ENCODE measurements around the gene POLD1.

The POLD1 gene

DNA sequence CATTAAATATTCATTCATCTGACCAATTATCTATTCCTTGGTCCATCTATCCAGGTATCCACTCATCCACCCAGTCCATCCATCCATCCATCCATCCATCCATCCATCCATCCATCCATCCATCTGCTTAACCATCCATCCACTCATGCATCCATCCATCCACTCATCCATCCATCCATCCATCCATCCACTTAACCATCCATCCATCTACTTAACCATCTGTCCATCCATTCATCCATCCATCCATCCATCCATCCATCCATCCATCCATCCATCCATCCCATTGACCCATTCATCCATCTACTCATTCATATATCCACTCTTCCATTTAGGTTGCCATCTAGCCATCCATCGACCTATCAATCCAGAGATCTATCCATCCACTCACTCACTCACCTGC lies 59.9 kb downstream of the POLD1 start:
- DNase-seq: no peak

- DNase-seq: no peak
Observed at GRCh38 chr19:50447053-50447452, 62.9 kb downstream of the POLD1 start.

GRCh38 chr19:50447750-50448149 lies 63.6 kb downstream of the POLD1 start:
- DNase-seq: no peak

- no peak for DNase-seq
Observed at GRCh38 chr19:50449236-50449899, 65.2 kb downstream of the POLD1 start.

DNA sequence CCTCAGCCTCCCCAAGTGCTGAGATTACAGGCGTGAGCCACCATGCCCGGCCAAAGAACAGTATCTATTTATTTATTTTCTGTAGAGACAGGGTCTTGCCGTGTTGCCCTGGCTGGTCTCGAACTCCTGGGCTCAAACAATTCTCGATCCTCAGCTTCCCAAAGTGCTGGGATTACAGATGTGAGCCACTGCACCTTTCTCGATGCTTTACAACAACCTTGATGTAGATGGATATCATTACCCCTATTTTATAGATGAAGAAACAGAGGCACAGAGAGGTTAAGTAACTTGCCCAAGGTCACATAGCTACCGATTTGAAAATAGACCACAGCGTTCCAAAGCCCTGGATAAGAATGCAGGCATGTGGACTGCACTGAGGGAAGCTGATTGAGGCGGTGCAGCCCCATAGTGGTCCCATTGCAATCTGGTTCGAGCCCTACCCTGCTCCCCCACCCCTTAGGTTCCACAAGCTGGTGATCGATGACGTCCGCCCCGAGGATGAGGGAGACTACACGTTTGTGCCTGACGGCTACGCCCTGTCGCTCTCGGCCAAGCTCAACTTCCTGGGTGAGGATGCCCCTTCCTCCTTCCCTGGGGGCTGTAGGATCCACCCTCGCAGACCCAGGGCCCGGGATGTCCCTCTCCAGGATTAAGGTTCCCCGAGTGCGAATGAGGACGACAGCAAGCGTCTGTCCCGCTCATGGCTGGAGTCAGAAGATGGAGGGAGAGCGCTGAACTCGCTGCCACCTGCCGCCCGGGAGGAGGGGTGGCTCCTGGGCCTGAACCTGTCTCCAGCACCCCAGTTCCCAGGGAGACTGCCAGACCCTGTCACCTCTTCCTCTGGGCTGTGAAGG lies 66.4 kb downstream of the POLD1 start:
- no peak for DNase-seq

DNA sequence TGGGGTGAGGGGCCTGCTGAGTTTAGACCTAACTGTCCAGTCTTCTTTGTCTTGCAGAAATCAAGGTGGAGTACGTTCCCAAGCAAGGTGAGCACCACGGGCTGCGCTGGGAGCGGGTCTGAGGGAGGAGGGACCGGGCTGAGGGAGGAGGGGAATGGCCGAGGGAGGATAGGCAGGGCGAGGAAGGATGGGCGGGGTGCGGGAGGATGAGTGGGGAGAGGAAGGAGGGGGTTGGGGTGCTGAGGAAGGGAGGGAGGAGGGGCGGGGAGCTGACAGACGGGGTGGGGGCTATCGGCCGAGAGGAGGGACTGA lies 67.0 kb downstream of the POLD1 start:
- no peak for DNase-seq

DNA sequence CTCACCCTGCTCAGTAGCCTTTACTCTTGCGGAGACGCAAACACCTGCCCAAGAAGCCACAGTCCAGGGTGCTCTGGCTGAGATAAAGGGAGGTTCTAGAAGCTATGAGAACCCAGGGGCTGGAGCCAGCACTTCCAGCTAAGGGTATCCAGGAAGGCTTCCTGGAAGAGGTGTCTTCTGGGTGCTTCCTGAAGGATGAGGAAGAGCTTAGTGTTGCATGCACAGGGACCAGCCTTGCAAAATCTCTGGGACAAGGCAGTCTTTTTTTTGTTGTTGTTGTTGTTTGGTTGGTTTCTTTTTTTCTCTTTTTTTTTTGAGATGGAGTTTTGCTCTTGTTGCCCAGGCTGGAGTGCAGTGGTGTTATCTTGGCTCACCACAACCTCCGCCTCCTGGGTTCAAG lies 69.1 kb downstream of the POLD1 start:
- no peak for DNase-seq

GRCh38 chr19:50455992-50456391 lies 71.8 kb downstream of the POLD1 start:
- no peak for DNase-seq

GRCh38 chr19:50457300-50457699 lies 73.2 kb downstream of the POLD1 start:
- DNase-seq: no peak

- no peak for DNase-seq
Observed at GRCh38 chr19:50458396-50459066, 74.4 kb downstream of the POLD1 start.

DNA sequence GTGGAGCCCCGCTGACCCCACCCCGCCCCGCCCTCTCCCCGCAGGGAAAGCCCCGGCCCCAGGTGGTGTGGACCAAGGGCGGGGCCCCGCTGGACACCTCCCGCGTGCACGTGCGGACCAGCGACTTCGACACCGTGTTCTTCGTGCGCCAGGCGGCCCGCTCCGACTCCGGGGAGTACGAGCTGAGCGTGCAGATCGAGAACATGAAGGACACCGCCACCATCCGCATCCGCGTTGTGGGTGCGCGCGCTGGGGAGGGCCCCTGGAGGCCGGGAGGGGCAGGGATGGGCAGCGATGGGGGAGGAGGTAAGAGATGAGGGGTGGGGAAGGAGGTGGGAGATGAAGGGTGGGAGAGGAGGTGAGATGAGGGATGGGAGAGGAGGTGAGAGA lies 74.9 kb downstream of the POLD1 start:
- DNase-seq: no peak

- no peak for DNase-seq
Observed at GRCh38 chr19:50459638-50460037, 75.5 kb downstream of the POLD1 start.

DNA sequence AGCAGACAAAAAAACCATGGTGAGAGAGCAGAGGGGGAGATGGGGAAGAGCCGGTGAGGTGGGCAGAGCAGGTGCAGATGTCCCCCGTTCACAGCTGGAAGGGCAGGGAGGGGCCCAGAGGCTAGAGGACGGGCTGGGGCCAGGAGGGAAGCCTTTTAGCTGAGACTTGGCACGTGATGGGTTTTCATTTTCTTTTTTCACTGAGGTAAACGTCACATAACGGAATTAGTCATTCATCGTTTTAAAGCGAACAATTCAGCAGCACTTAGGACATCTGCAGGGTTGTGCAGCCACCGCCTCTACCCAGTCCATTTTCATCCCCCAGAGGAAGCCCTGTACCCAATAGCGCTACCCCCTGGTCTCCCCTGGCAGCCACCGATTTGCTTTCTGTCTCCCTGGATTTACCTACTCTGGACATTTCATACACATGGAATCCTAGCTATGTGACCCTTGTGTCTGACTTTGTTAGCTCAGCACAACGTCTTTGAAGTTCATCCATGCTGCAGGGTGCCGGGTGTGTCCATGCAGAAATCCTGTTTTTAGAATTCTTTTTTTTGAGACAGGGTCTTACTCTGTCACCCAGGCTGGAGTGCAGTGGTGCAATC lies 76.1 kb downstream of the POLD1 start:
- DNase-seq: no peak

- DNase-seq: peak; percentile 75
Observed at GRCh38 chr19:50461066-50461875, 77.1 kb downstream of the POLD1 start.

- DNase-seq: no peak
Observed at GRCh38 chr19:50462970-50463369, 78.8 kb downstream of the POLD1 start.

GRCh38 chr19:50464348-50464747 lies 80.2 kb downstream of the POLD1 start:
- no peak for DNase-seq

DNA sequence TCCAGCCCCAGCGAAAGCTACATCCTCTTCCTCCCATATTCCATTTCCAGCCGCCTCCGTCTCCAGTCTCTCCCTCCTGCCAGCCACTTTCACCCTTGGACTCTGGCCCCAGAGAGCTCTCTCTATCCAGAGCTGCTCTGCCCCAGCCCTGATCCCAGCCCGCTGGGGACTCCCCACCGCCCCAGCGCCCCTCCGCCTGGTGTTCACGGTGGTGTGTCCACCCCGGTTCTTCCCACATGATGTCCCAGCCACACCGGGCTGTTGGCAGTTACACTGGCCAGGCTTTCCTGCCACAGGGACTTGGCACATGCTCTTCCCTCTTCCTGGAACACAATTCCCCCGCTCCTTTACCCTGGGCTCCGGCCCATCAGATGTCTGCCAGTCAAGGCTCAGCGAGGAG lies 80.9 kb downstream of the POLD1 start:
- no peak for DNase-seq

DNA sequence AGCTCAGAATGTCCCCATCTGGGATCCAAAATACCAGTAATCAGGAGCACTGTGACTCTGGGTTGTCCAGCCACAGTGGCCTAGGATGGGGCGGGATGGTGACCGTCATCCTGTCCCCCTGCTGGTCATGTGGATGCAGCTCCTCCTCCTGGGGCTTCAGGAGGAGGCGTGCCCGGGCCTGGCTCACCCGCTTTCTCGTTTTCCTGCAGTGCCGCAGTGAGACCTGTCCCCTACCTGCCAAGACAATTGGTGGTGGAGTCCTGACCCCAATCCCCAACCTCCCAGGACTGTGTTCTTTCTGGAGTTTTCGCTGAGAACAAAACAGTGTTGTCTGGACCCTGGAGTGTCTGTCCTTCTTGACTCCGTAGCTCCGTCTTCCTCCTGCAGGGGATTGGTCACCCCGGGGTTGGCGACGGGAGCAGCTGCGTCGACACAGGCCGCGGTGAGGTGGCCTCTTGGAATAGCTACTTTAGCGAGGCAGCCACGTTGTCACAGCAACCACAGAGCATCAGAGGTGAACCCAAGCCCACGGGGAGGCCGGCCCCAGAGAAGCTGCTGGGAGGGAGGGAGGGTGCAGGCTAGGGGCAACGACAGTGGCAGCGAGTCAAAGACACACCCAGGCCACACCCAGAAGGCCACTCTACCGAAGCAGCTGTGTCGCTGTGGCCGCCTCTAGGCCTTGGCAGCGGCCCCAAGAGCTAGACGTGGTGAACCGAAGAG lies 82.0 kb downstream of the POLD1 start:
- DNase-seq: no peak

GRCh38 chr19:50466706-50467039 lies 82.5 kb downstream of the POLD1 start:
- DNase-seq: no peak

GRCh38 chr19:50467566-50467965 lies 83.4 kb downstream of the POLD1 start:
- DNase-seq: no peak

Data from CD4-positive, alpha-beta T cell treated with Interleukin-10 for 1 hour (primary cell).